GM21528 (cell line): ENCODE data around the gene PRR23E.

ENCODE experiments used
- ATAC-seq: cut with Tn5 transposase; IDR thresholded peaks from one replicate; pipeline ENCODE4 v1.9.1; 2021; ENCODE audit warnings: mild to moderate bottlenecking, moderate library complexity; ENCODE audit not compliant: unreplicated experiment, low FRiP score

Gene PRR23E

GRCh38 chr3:127222163-127222562 lies 29.2 kb downstream of the PRR23E start:
- no peak for ATAC-seq

GRCh38 chr3:127222664-127223063 lies 29.7 kb downstream of the PRR23E start:
- ATAC-seq: no peak

- ATAC-seq: no peak
Measured at GRCh38 chr3:127224118-127224517, 31.2 kb downstream of the PRR23E start.

GRCh38 chr3:127226457-127226856 lies 33.5 kb downstream of the PRR23E start:
- ATAC-seq: no peak

GRCh38 chr3:127226946-127227842 lies 34.3 kb downstream of the PRR23E start:
- ATAC-seq: no peak

GRCh38 chr3:127228866-127229265 lies 35.9 kb downstream of the PRR23E start:
- no peak for ATAC-seq

- no peak for ATAC-seq
Measured at GRCh38 chr3:127233371-127233770, 40.4 kb downstream of the PRR23E start.

- no peak for ATAC-seq
Measured at GRCh38 chr3:127234778-127235177, 41.8 kb downstream of the PRR23E start.

GRCh38 chr3:127235706-127236105 lies 42.8 kb downstream of the PRR23E start:
- no peak for ATAC-seq

- no peak for ATAC-seq
Measured at GRCh38 chr3:127237835-127238234, 44.9 kb downstream of the PRR23E start.

GRCh38 chr3:127238602-127239001 lies 45.7 kb downstream of the PRR23E start:
- ATAC-seq: no peak

- ATAC-seq: no peak
Measured at GRCh38 chr3:127247292-127247691, 54.4 kb downstream of the PRR23E start.
